Measurements from ENCODE around the gene C4A. TPM values are rescaled to one million over a fixed set of nuclear protein-coding genes. Genes with fewer than 3 reads are reported as not detected.

The C4A gene
- 4.2 and 4.3 TPM in 2 replicates for total RNA-seq

DNA sequence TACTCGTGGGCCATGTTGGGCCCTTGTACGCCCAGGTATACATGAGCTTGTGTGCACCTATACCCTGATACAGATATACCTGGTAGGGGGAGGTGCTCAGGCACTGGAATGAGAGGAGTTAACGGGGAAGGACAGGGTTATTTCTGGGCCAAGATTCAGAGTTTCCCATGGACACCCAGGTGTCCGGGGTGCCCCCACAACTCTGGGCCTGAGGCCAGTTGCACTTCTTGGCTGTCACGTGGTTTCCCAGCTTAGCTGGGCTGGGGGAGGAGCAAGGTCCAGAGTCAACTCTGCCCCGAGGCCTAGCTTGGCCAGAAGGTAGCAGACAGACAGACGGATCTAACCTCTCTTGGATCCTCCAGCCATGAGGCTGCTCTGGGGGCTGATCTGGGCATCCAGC, at the start of gene C4A:
C4A (plus strand) TSS at position 314 of the 400 bp plus-strand sequence; CDS start at position 365, 51 bp downstream.

DNA sequence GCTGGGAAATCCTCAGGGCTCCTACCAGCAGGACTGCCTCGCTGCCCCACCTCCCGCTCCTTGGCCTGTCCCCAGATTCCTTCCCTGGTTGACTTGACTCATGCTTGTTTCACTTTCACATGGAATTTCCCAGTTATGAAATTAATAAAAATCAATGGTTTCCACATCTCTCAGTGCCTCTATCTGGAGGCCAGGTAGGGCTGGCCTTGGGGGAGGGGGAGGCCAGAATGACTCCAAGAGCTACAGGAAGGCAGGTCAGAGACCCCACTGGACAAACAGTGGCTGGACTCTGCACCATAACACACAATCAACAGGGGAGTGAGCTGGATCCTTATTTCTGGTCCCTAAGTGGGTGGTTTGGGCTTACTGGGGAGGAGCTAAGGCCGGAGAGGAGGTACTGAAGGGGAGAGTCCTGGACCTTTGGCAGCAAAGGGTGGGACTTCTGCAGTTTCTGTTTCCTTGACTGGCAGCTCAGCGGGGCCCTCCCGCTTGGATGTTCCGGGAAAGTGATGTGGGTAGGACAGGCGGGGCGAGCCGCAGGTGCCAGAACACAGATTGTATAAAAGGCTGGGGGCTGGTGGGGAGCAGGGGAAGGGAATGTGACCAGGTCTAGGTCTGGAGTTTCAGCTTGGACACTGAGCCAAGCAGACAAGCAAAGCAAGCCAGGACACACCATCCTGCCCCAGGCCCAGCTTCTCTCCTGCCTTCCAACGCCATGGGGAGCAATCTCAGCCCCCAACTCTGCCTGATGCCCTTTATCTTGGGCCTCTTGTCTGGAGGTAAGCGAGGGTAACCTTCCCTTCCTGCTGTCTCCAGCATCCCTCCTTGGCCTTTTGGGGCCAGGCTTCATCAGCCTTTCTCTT, 36.1 kb upstream of the C4A start, which contains the start of gene CFB:
CFB (plus strand) TSS at position 589 of the 863 bp plus-strand sequence; CDS start at position 716, 127 bp downstream.

DNA sequence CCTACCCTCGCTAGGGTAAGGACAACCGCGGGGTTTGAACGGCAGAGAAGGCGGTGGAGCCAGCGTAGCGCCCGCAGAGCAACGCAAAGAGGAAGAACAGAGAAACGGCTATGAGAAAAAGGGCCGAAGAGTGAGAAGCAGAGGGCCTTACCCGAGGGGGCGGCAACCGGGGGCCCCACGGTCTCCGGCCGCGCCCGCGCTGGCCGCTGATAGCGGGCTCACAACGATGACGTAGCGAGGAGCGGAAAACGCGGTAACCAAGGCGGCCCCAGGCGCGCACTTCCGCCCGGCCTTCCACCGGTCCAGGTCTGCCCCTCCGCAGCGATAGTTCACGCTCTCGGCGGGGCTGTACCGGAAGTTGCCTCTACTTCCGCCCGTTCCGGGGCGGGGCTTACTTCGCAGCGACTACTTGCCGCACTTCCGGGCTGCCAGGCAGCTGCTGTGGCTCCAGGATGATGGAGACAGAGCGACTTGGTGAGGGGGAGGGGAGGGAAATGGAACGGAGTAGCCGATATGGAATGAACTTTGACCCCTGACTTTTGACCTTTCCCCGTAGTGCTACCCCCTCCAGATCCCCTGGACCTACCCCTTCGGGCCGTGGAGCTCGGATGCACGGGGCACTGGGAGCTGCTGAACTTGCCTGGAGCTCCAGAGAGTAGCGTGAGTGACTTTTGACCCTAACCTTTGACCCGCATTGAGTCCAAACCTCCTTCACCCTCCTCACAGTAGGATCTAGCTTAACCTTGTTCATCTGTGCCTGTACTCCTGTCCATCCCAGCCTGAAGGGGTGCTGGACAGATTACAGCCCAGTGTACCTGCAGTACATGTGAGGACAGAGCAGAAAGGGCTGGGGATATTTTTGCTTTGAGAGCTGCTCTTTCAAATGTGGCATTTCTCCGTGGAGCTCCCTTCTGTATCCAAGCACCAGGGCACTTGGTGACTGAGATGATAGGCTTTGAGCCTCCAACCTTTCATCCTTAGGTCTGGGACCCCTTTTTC, 22.8 kb upstream of the C4A start, which contains the start of the genes NELFE and SKIC2:
NELFE (minus strand) TSS at position 231 of the 999 bp plus-strand sequence. CDS start 525 bp downstream, outside the sequence.
SKIC2 (plus strand) TSS at position 435 of the 999 bp plus-strand sequence; CDS start at position 453, 18 bp downstream.

DNA sequence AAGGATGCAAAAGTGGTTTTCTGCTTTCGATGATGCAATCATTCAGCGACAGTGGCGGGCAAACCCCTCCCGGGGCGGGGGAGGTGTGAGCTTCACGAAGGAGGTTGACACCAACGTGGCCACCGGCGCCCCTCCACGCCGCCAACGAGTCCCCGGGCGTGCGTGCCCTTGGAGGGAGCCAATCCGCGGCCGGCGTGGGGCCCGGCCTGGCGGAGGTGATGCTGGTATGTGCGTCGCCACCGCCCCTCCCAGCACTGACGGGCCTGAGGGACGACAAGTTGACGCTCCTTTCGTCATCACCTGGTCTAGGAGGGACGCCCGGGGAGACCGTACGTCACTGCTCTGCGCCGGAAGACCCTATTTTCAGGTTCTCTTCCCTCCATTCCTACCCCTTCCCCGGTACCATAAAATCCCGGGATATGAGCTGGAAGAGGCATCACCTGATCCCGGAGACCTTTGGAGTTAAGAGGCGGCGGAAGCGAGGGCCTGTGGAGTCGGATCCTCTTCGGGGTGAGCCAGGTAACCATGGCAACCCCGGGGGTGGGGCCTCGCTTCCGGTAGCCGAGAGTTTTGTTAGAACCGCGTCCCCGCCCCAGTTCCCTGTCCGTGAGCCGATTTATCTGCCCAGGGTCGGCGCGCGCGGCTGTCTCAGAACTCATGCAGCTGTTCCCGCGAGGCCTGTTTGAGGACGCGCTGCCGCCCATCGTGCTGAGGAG, 9.7 kb upstream of the C4A start, which contains the start of gene DXO:
DXO (minus strand) TSS at position 146 of the 716 bp plus-strand sequence. CDS start 463 bp downstream, outside the sequence.

DNA sequence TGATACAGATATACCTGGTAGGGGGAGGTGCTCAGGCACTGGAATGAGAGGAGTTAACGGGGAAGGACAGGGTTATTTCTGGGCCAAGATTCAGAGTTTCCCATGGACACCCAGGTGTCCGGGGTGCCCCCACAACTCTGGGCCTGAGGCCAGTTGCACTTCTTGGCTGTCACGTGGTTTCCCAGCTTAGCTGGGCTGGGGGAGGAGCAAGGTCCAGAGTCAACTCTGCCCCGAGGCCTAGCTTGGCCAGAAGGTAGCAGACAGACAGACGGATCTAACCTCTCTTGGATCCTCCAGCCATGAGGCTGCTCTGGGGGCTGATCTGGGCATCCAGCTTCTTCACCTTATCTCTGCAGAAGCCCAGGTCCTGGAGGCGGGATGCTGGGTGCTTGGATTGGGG, 32.7 kb downstream of the C4A start, which contains the start of gene C4B:
C4B (plus strand) TSS at position 249 of the 400 bp plus-strand sequence; CDS start at position 300, 51 bp downstream.

DNA sequence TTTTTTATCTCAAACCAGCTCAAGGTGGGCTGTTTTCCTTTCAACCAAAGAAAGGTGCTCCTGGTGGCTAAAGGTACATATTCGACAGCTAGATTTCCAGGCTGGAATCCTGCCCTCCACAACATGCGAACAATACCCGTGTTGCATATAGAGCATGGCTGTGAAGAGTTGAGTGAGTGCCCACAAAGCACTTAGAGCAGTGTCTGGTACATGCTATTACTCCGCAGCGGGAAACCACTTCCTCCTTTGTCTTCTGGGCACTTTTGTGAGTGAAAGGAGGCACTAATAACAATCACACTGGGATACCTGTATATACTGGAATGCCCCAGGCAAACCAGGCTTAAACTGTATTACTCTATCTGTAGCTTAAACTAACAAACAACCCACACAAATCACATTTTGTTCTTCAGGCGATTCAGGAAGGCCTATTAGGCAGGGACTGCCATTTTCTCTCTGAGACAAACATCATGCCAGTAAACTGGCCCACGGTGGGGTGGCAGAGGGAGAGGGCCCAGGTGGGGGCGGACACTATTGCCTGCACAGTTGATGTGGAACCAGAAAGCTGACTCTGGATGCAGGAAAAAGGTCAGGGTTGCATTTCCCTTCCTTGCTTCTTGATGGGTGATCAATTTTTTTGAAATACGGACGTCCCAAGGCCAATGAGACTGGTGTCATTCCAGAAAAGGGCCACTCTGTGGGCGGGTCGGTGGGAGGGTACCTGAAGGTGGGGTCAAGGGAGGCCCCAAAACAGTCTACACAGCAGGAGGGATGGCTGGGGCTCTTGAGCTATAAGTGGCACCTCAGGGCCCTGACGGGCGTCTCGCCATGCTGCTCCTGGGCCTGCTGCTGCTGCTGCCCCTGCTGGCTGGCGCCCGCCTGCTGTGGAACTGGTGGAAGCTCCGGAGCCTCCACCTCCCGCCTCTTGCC, 56.0 kb downstream of the C4A start, which contains the start of gene CYP21A2:
CYP21A2 (plus strand) TSS at position 818 of the 927 bp plus-strand sequence; CDS start at position 826, 8 bp downstream.

Other genes starting within 250 kb of the C4A start
- gene CLIC1, start 245.5 kb upstream of the C4A start, total RNA-seq: 514 and 620 TPM in 2 replicates
- 3.6 and 10.9 TPM in 2 replicates for gene MSH5, start 242.1 kb upstream of the C4A start, total RNA-seq
- 1.2 TPM in 2 replicates for gene SAPCD1, start 219.4 kb upstream of the C4A start, total RNA-seq
- 0.09 TPM in 1 of 2 replicates, not detected in the other for gene VWA7, start 204.7 kb upstream of the C4A start, total RNA-seq
- 67.4 and 123 TPM in 2 replicates for gene VARS1, start 186.3 kb upstream of the C4A start, total RNA-seq
- gene LSM2, start 175.1 kb upstream of the C4A start, total RNA-seq: 17.2 and 18.4 TPM in 2 replicates
- 1.2 and 2.1 TPM in 2 replicates for gene HSPA1L, start 166.8 kb upstream of the C4A start, total RNA-seq
- gene HSPA1A, start 166.5 kb upstream of the C4A start, total RNA-seq: 73.6 and 99.1 TPM in 2 replicates
- gene HSPA1B, start 154.3 kb upstream of the C4A start, total RNA-seq: 84.9 and 117 TPM in 2 replicates
- gene NEU1, start 119.2 kb upstream of the C4A start, total RNA-seq: 72.0 and 133 TPM in 2 replicates
- 0.05 and 0.30 TPM in 2 replicates for gene SLC44A4, start 103.1 kb upstream of the C4A start, total RNA-seq
- gene EHMT2, start 84.4 kb upstream of the C4A start, total RNA-seq: 51.1 and 57.6 TPM in 2 replicates
- 3.6 and 4.7 TPM in 2 replicates for gene ZBTB12, start 80.0 kb upstream of the C4A start, total RNA-seq
- 0.42 and 0.89 TPM in 2 replicates for gene C2, start 54.3 kb upstream of the C4A start, total RNA-seq
- gene CFB, start 36.0 kb upstream of the C4A start, total RNA-seq: 4.1 and 28.8 TPM in 2 replicates
- gene NELFE, start 23.1 kb upstream of the C4A start, total RNA-seq: 89.1 and 109 TPM in 2 replicates
- 60.3 and 63.7 TPM in 2 replicates for gene SKIC2, start 22.9 kb upstream of the C4A start, total RNA-seq
- gene DXO, start 9.9 kb upstream of the C4A start, total RNA-seq: 11.0 and 11.3 TPM in 2 replicates
- 2.1 and 3.9 TPM in 2 replicates for gene C4B, start 32.7 kb downstream of the C4A start, total RNA-seq
- 0.14 TPM in 1 of 2 replicates, not detected in the other for gene CYP21A2, start 56.4 kb downstream of the C4A start, total RNA-seq
- 0.89 and 1.7 TPM in 2 replicates for gene TNXB, start 127.3 kb downstream of the C4A start, total RNA-seq
- gene ATF6B, start 146.2 kb downstream of the C4A start, total RNA-seq: 18.7 and 28.5 TPM in 2 replicates
- 3.0 and 3.6 TPM in 2 replicates for gene FKBPL, start 148.2 kb downstream of the C4A start, total RNA-seq
- 0.09 TPM in 1 of 2 replicates, not detected in the other for gene PRRT1, start 169.9 kb downstream of the C4A start, total RNA-seq
- gene PPT2, start 172.1 kb downstream of the C4A start, total RNA-seq: 16.3 and 16.6 TPM in 2 replicates
- 1.2 and 1.4 TPM in 2 replicates for gene EGFL8, start 182.5 kb downstream of the C4A start, total RNA-seq
- 19.3 and 28.4 TPM in 2 replicates for gene AGPAT1, start 194.0 kb downstream of the C4A start, total RNA-seq
- 14.9 and 24.6 TPM in 2 replicates for gene RNF5, start 196.3 kb downstream of the C4A start, total RNA-seq
- gene AGER, start 202.2 kb downstream of the C4A start, total RNA-seq: 0.23 TPM in 1 of 2 replicates, not detected in the other
- gene PBX2, start 208.1 kb downstream of the C4A start, total RNA-seq: 36.2 and 58.1 TPM in 2 replicates
- gene GPSM3, start 210.6 kb downstream of the C4A start, total RNA-seq: 0.59 and 1.2 TPM in 2 replicates
- 0.42 and 1.5 TPM in 2 replicates for gene NOTCH4, start 242.0 kb downstream of the C4A start, total RNA-seq

All from smooth muscle cell of the umbilical artery (primary cell).